ENCODE results near the gene AGPS.

AGPS gene

DNA sequence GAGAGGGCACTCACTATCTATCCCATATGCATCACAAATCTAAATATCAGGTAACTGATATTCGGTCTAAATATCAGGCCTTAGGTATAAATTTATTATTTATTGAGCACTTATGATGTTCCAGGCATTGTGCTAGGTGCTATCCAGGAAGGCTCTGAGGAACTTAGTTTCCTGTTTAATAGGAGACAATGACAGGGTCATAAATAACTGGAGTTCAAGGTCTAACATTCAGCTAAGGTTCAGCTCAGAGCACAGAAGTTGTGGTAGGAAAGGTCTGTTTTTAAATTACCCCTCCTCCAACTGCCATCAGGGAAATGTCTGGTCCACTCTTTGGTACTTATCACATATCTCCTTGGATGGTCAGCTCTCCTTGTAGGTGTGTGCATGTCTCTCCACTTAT lies 193.6 kb downstream of the AGPS start:
- ChIA-PET POLR2A (no interaction called here), CTCF (interaction anchor here (2.2 kb wide), 1 partner anchor 18 kb away, joined by 7 read pairs; no protein-coding TSS in a partner anchor)
- H3K4me1 ChIP-seq (ENCODE audit: control insufficient read depth, insufficient read depth, low read length) = no peaks in the 10 kb centered on the region
- H3K36me3 ChIP-seq (ENCODE audit: control insufficient read depth in 2 of 2, insufficient read depth in 1 of 2, low read length in 2 of 2) = no peaks in the 10 kb centered on the region
- TF ChIP-seq ZNF701 (tag by site-specific recombination; IDR thresholded peaks at IDR 0.05) = no peak
- TF ChIP-seq, protein P1, sequence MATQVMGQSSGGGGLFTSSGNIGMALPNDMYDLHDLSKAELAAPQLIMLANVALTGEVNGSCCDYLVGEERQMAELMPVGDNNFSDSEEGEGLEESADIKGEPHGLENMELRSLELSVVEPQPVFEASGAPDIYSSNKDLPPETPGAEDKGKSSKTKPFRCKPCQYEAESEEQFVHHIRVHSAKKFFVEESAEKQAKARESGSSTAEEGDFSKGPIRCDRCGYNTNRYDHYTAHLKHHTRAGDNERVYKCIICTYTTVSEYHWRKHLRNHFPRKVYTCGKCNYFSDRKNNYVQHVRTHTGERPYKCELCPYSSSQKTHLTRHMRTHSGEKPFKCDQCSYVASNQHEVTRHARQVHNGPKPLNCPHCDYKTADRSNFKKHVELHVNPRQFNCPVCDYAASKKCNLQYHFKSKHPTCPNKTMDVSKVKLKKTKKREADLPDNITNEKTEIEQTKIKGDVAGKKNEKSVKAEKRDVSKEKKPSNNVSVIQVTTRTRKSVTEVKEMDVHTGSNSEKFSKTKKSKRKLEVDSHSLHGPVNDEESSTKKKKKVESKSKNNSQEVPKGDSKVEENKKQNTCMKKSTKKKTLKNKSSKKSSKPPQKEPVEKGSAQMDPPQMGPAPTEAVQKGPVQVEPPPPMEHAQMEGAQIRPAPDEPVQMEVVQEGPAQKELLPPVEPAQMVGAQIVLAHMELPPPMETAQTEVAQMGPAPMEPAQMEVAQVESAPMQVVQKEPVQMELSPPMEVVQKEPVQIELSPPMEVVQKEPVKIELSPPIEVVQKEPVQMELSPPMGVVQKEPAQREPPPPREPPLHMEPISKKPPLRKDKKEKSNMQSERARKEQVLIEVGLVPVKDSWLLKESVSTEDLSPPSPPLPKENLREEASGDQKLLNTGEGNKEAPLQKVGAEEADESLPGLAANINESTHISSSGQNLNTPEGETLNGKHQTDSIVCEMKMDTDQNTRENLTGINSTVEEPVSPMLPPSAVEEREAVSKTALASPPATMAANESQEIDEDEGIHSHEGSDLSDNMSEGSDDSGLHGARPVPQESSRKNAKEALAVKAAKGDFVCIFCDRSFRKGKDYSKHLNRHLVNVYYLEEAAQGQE (tag by site-specific recombination; IDR thresholded peaks at IDR 0.05) = no peak
- H3K9me3 ChIP-seq (ENCODE audit: control insufficient read depth, insufficient read depth, low read depth, low read length) = no peaks in the 10 kb centered on the region
- H3K4me3 ChIP-seq (ENCODE audit: low read depth, low read length) = no peak overlapping the region
- no peak overlapping the region for H3K27ac ChIP-seq (ENCODE audit: extremely low read depth, low read depth, low read length)

DNA sequence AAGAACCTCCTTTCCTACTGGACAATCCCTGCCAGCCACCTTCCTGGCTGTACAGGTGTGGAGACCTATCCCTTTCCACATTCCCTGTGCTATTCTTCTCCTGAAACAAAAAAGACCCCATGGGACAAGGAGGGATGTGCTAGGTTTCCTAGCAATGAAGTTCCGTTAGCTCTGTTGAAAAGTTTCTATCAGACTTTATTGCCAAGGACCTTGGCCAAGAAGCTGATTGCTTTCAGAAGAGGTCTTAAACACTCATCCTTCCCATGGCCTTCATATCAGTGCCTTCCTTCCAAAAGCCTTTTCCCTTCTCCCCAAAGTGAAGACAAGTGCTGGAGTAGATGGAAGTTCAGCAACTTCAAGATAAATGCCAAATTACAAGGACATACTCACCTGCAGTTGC lies 194.8 kb downstream of the AGPS start:
- TF ChIP-seq ZNF24 (tag by site-specific recombination; IDR thresholded peaks at IDR 0.05) = no peak
- TF ChIP-seq, protein P2, sequence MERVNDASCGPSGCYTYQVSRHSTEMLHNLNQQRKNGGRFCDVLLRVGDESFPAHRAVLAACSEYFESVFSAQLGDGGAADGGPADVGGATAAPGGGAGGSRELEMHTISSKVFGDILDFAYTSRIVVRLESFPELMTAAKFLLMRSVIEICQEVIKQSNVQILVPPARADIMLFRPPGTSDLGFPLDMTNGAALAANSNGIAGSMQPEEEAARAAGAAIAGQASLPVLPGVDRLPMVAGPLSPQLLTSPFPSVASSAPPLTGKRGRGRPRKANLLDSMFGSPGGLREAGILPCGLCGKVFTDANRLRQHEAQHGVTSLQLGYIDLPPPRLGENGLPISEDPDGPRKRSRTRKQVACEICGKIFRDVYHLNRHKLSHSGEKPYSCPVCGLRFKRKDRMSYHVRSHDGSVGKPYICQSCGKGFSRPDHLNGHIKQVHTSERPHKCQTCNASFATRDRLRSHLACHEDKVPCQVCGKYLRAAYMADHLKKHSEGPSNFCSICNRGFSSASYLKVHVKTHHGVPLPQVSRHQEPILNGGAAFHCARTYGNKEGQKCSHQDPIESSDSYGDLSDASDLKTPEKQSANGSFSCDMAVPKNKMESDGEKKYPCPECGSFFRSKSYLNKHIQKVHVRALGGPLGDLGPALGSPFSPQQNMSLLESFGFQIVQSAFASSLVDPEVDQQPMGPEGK (tag by site-specific recombination; IDR thresholded peaks at IDR 0.05) = no peak
- H3K27ac ChIP-seq (ENCODE audit: extremely low read depth, low read depth, low read length) = no peak overlapping the region
- no peaks in the 10 kb centered on the region for H3K9me3 ChIP-seq (ENCODE audit: control insufficient read depth, insufficient read depth, low read depth, low read length)
- H3K4me3 ChIP-seq (ENCODE audit: low read depth, low read length) = no peak overlapping the region
- H3K4me1 ChIP-seq (ENCODE audit: control insufficient read depth, insufficient read depth, low read length) = no peaks in the 10 kb centered on the region
- CTCF ChIA-PET = interaction anchor here (0.7 kb wide), 1 partner anchor 502 kb away, joined by 4 read pairs; no protein-coding TSS in a partner anchor
- no peaks in the 10 kb centered on the region for H3K36me3 ChIP-seq (ENCODE audit: control insufficient read depth in 2 of 2, insufficient read depth in 1 of 2, low read length in 2 of 2)
- POLR2A ChIA-PET = no interaction called here

DNA sequence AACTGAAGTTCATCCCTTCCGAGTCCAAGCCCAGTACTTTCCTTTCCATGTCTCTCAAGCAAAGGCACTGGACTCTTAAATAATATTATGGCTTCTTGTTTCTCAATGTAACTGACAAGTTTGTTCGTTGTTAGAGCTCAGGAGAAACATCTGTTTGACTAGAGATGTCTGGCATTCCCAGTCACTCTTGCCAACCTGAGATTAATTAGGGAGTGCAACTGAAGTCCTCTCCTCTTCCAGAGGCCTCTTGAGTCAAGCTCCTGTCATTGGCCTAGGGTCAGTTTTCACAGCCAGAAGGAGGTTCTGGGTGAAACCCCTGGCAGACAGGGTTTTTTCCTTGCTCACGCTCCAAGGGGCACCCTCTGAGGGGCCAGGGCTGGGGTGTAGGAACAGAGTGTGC lies 196.1 kb downstream of the AGPS start:
- Histone ChIP-seq H3K27ac (ENCODE audit: extremely low read depth, low read depth, low read length) (no peak overlapping the region), H3K36me3 (ENCODE audit: control insufficient read depth in 2 of 2, insufficient read depth in 1 of 2, low read length in 2 of 2) (no peaks in the 10 kb centered on the region), H3K4me3 (ENCODE audit: low read depth, low read length) (no peak overlapping the region), H3K9me3 (ENCODE audit: control insufficient read depth, insufficient read depth, low read depth, low read length) (no peaks in the 10 kb centered on the region), H3K4me1 (ENCODE audit: control insufficient read depth, insufficient read depth, low read length) (no peaks in the 10 kb centered on the region)
- ChIA-PET CTCF (no interaction called here), POLR2A (no interaction called here)
- TF ChIP-seq ZNF202 (tag by site-specific recombination; IDR thresholded peaks at IDR 0.05; ENCODE audit: borderline replicate concordance) (no peak), ZBTB1 (tag by site-specific recombination; IDR thresholded peaks at IDR 0.05) (no peak), ZNF548 (tag by site-specific recombination; IDR thresholded peaks at IDR 0.05) (no peak)
- TF ChIP-seq, protein P3, sequence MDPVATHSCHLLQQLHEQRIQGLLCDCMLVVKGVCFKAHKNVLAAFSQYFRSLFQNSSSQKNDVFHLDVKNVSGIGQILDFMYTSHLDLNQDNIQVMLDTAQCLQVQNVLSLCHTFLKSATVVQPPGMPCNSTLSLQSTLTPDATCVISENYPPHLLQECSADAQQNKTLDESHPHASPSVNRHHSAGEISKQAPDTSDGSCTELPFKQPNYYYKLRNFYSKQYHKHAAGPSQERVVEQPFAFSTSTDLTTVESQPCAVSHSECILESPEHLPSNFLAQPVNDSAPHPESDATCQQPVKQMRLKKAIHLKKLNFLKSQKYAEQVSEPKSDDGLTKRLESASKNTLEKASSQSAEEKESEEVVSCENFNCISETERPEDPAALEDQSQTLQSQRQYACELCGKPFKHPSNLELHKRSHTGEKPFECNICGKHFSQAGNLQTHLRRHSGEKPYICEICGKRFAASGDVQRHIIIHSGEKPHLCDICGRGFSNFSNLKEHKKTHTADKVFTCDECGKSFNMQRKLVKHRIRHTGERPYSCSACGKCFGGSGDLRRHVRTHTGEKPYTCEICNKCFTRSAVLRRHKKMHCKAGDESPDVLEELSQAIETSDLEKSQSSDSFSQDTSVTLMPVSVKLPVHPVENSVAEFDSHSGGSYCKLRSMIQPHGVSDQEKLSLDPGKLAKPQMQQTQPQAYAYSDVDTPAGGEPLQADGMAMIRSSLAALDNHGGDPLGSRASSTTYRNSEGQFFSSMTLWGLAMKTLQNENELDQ (tag by site-specific recombination; IDR thresholded peaks at IDR 0.05; ENCODE audit: low read depth) = no peak

DNA sequence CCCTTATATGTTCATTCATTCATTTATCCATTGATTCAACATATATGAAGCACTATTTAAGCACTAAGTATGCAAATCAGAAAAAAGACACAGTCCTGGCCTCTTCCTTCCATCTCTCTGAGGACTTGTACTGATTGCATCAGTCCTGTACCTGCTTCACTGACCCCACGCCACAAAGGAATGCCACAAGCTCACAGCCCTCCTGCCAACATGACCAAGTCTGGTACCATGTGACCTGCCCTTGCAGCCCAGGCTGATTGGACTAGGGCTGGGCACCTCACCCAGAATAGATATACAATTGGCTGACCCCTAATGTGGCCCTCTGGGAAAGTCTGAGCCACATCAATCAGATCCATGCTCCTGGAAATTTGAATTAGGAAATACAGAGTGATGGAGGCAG lies 196.6 kb downstream of the AGPS start:
- Histone ChIP-seq H3K36me3 (ENCODE audit: control insufficient read depth in 2 of 2, insufficient read depth in 1 of 2, low read length in 2 of 2) (no peaks in the 10 kb centered on the region), H3K4me1 (ENCODE audit: control insufficient read depth, insufficient read depth, low read length) (no peaks in the 10 kb centered on the region), H3K4me3 (ENCODE audit: low read depth, low read length) (no peak overlapping the region), H3K9me3 (ENCODE audit: control insufficient read depth, insufficient read depth, low read depth, low read length) (no peaks in the 10 kb centered on the region), H3K27ac (ENCODE audit: extremely low read depth, low read depth, low read length) (no peak overlapping the region)
- POLR2A ChIA-PET = no interaction called here
- CTCF ChIA-PET = interaction anchor here (1.5 kb wide), 1 partner anchor 15 kb away, joined by 7 read pairs; no protein-coding TSS in a partner anchor
- TF ChIP-seq KLF9 (tag by site-specific recombination; IDR thresholded peaks at IDR 0.05; ENCODE audit: low read depth) = no peak
- TF ChIP-seq, protein P3 (tag by site-specific recombination; IDR thresholded peaks at IDR 0.05; ENCODE audit: low read depth) = no peak
- TF ChIP-seq, protein P4, sequence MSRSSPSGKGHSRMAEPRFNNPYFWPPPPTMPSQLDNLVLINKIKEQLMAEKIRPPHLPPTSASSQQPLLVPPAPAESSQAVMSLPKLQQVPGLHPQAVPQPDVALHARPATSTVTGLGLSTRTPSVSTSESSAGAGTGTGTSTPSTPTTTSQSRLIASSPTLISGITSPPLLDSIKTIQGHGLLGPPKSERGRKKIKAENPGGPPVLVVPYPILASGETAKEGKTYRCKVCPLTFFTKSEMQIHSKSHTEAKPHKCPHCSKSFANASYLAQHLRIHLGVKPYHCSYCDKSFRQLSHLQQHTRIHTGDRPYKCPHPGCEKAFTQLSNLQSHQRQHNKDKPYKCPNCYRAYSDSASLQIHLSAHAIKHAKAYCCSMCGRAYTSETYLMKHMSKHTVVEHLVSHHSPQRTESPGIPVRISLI (tag by site-specific recombination; IDR thresholded peaks at IDR 0.05) = no peak
- TF ChIP-seq ZNF670 (tag by site-specific recombination; IDR thresholded peaks at IDR 0.05; ENCODE audit: low read depth) = no peak
- TF ChIP-seq ZNF510 (tag by site-specific recombination; IDR thresholded peaks at IDR 0.05; ENCODE audit: insufficient replicate concordance) = no peak
- TF ChIP-seq ZNF768 (tag by site-specific recombination; IDR thresholded peaks at IDR 0.05) = no peak

Data from HEK293 (cell line).